ENCODE measurements around the gene EYS.

The EYS gene

GRCh38 chr6:64128301-64129024, 1578.6 kb downstream of the EYS start:
- H3K27ac ChIP-seq (ENCODE audit: low read depth, low read length), result no peak overlapping the region
- H3K36me3 ChIP-seq (ENCODE audit: control insufficient read depth, insufficient read depth, low read length), result no peaks in the 10 kb centered on the region
- H3K4me1 ChIP-seq (ENCODE audit: control insufficient read depth, insufficient read depth, low read length), result no peaks in the 10 kb centered on the region
- H3K4me3 ChIP-seq (ENCODE audit: low read depth, low read length), result no peak overlapping the region
- no peaks in the 10 kb centered on the region for H3K9me3 ChIP-seq (ENCODE audit: control insufficient read depth, insufficient read depth, low read depth, low read length)
- no peak overlapping the region for H3K9ac ChIP-seq (ENCODE audit: low read length)
- H3K27me3 ChIP-seq (ENCODE audit: control insufficient read depth, insufficient read depth, low read length), result no peaks in the 10 kb centered on the region

GRCh38 chr6:64123761-64124633, 1583.0 kb downstream of the EYS start:
- no peaks in the 10 kb centered on the region for H3K4me1 ChIP-seq (ENCODE audit: control insufficient read depth, insufficient read depth, low read length)
- H3K4me3 ChIP-seq (ENCODE audit: low read depth, low read length), result no peak overlapping the region
- no peak overlapping the region for H3K27ac ChIP-seq (ENCODE audit: low read depth, low read length)
- no peak overlapping the region for H3K9ac ChIP-seq (ENCODE audit: low read length)
- no peaks in the 10 kb centered on the region for H3K9me3 ChIP-seq (ENCODE audit: control insufficient read depth, insufficient read depth, low read depth, low read length)
- H3K36me3 ChIP-seq (ENCODE audit: control insufficient read depth, insufficient read depth, low read length), result no peaks in the 10 kb centered on the region
- H3K27me3 ChIP-seq (ENCODE audit: control insufficient read depth, insufficient read depth, low read length), result no peaks in the 10 kb centered on the region

- no peaks in the 10 kb centered on the region for H3K27me3 ChIP-seq (ENCODE audit: control insufficient read depth, insufficient read depth, low read length)
- no peak overlapping the region for H3K27ac ChIP-seq (ENCODE audit: low read depth, low read length)
- no peak overlapping the region for H3K4me3 ChIP-seq (ENCODE audit: low read depth, low read length)
- no peak overlapping the region for H3K9ac ChIP-seq (ENCODE audit: low read length)
- H3K9me3 ChIP-seq (ENCODE audit: control insufficient read depth, insufficient read depth, low read depth, low read length), result no peaks in the 10 kb centered on the region
- H3K4me1 ChIP-seq (ENCODE audit: control insufficient read depth, insufficient read depth, low read length), result no peaks in the 10 kb centered on the region
- no peaks in the 10 kb centered on the region for H3K36me3 ChIP-seq (ENCODE audit: control insufficient read depth, insufficient read depth, low read length)
Measured at GRCh38 chr6:64122712-64123375, 1584.2 kb downstream of the EYS start.

GRCh38 chr6:64121011-64121565, 1585.9 kb downstream of the EYS start:
- Histone ChIP-seq H3K9ac (ENCODE audit: low read length) (no peak overlapping the region), H3K36me3 (ENCODE audit: control insufficient read depth, insufficient read depth, low read length) (no peaks in the 10 kb centered on the region), H3K27me3 (ENCODE audit: control insufficient read depth, insufficient read depth, low read length) (no peaks in the 10 kb centered on the region), H3K27ac (ENCODE audit: low read depth, low read length) (no peak overlapping the region), H3K9me3 (ENCODE audit: control insufficient read depth, insufficient read depth, low read depth, low read length) (no peaks in the 10 kb centered on the region), H3K4me1 (ENCODE audit: control insufficient read depth, insufficient read depth, low read length) (no peaks in the 10 kb centered on the region), H3K4me3 (ENCODE audit: low read depth, low read length) (no peak overlapping the region)

- no peak overlapping the region for H3K4me3 ChIP-seq (ENCODE audit: low read depth, low read length)
- H3K4me1 ChIP-seq (ENCODE audit: control insufficient read depth, insufficient read depth, low read length), result no peaks in the 10 kb centered on the region
- H3K9me3 ChIP-seq (ENCODE audit: control insufficient read depth, insufficient read depth, low read depth, low read length), result no peaks in the 10 kb centered on the region
- H3K9ac ChIP-seq (ENCODE audit: low read length), result no peak overlapping the region
- no peak overlapping the region for H3K27ac ChIP-seq (ENCODE audit: low read depth, low read length)
- no peaks in the 10 kb centered on the region for H3K27me3 ChIP-seq (ENCODE audit: control insufficient read depth, insufficient read depth, low read length)
- no peaks in the 10 kb centered on the region for H3K36me3 ChIP-seq (ENCODE audit: control insufficient read depth, insufficient read depth, low read length)
Measured at GRCh38 chr6:64113704-64114103, 1593.3 kb downstream of the EYS start.

GRCh38 chr6:64104051-64104450, 1603.0 kb downstream of the EYS start:
- no peak overlapping the region for H3K9ac ChIP-seq (ENCODE audit: low read length)
- no peaks in the 10 kb centered on the region for H3K4me1 ChIP-seq (ENCODE audit: control insufficient read depth, insufficient read depth, low read length)
- no peaks in the 10 kb centered on the region for H3K27me3 ChIP-seq (ENCODE audit: control insufficient read depth, insufficient read depth, low read length)
- no peak overlapping the region for H3K4me3 ChIP-seq (ENCODE audit: low read depth, low read length)
- H3K9me3 ChIP-seq (ENCODE audit: control insufficient read depth, insufficient read depth, low read depth, low read length), result no peaks in the 10 kb centered on the region
- H3K36me3 ChIP-seq (ENCODE audit: control insufficient read depth, insufficient read depth, low read length), result no peaks in the 10 kb centered on the region
- no peak overlapping the region for H3K27ac ChIP-seq (ENCODE audit: low read depth, low read length)

- H3K27ac ChIP-seq (ENCODE audit: low read depth, low read length), result no peak overlapping the region
- no peaks in the 10 kb centered on the region for H3K4me1 ChIP-seq (ENCODE audit: control insufficient read depth, insufficient read depth, low read length)
- H3K9me3 ChIP-seq (ENCODE audit: control insufficient read depth, insufficient read depth, low read depth, low read length), result no peaks in the 10 kb centered on the region
- no peak overlapping the region for H3K9ac ChIP-seq (ENCODE audit: low read length)
- H3K27me3 ChIP-seq (ENCODE audit: control insufficient read depth, insufficient read depth, low read length), result no peaks in the 10 kb centered on the region
- no peaks in the 10 kb centered on the region for H3K36me3 ChIP-seq (ENCODE audit: control insufficient read depth, insufficient read depth, low read length)
- H3K4me3 ChIP-seq (ENCODE audit: low read depth, low read length), result no peak overlapping the region
Measured at GRCh38 chr6:64103480-64103879, 1603.5 kb downstream of the EYS start.

GRCh38 chr6:64100702-64101303, 1606.2 kb downstream of the EYS start:
- H3K9ac ChIP-seq (ENCODE audit: low read length), result no peak overlapping the region

GRCh38 chr6:64090352-64090751, 1616.7 kb downstream of the EYS start:
- Histone ChIP-seq H3K9me3 (ENCODE audit: control insufficient read depth, insufficient read depth, low read depth, low read length) (no peaks in the 10 kb centered on the region), H3K9ac (ENCODE audit: low read length) (no peak overlapping the region), H3K36me3 (ENCODE audit: control insufficient read depth, insufficient read depth, low read length) (no peaks in the 10 kb centered on the region), H3K4me3 (ENCODE audit: low read depth, low read length) (no peak overlapping the region), H3K4me1 (ENCODE audit: control insufficient read depth, insufficient read depth, low read length) (no peaks in the 10 kb centered on the region), H3K27ac (ENCODE audit: low read depth, low read length) (no peak overlapping the region), H3K27me3 (ENCODE audit: control insufficient read depth, insufficient read depth, low read length) (no peaks in the 10 kb centered on the region)

More at GRCh38 chr6:64100702-64101303, 1606.2 kb downstream of the EYS start:
- H3K27ac ChIP-seq (ENCODE audit: low read depth, low read length), result no peak overlapping the region
- H3K36me3 ChIP-seq (ENCODE audit: control insufficient read depth, insufficient read depth, low read length), result no peaks in the 10 kb centered on the region
- peaks cover 5% of the 10 kb centered on the region; the same call in 1 of the 2 replicates for H3K9me3 ChIP-seq (ENCODE audit: control insufficient read depth, insufficient read depth, low read depth, low read length)
- H3K4me1 ChIP-seq (ENCODE audit: control insufficient read depth, insufficient read depth, low read length), result no peaks in the 10 kb centered on the region
- H3K27me3 ChIP-seq (ENCODE audit: control insufficient read depth, insufficient read depth, low read length), result no peaks in the 10 kb centered on the region
- no peak overlapping the region for H3K4me3 ChIP-seq (ENCODE audit: low read depth, low read length)

GRCh38 chr6:64085126-64085525, 1621.9 kb downstream of the EYS start:
- Histone ChIP-seq H3K4me3 (ENCODE audit: low read depth, low read length) (no peak overlapping the region), H3K36me3 (ENCODE audit: control insufficient read depth, insufficient read depth, low read length) (no peaks in the 10 kb centered on the region), H3K27ac (ENCODE audit: low read depth, low read length) (no peak overlapping the region), H3K27me3 (ENCODE audit: control insufficient read depth, insufficient read depth, low read length) (no peaks in the 10 kb centered on the region), H3K4me1 (ENCODE audit: control insufficient read depth, insufficient read depth, low read length) (no peaks in the 10 kb centered on the region), H3K9ac (ENCODE audit: low read length) (no peak overlapping the region), H3K9me3 (ENCODE audit: control insufficient read depth, insufficient read depth, low read depth, low read length) (no peaks in the 10 kb centered on the region)
